Left lung (tissue), 10 donors: ENCODE data around the gene EXOC4. TPM values are rescaled to one million over a fixed set of nuclear protein-coding genes. Genes with fewer than 3 reads are reported as not detected.

Experiments
- ATAC-seq: fragments of 200-7000 bp; cut with Tn5 transposase; one replicate; pipeline ENCODE4 v1.9.1; 2020; ENCODE audit warnings: moderate library complexity
- DNase-seq, 4 donors: peaks; one replicate each; pipeline ENCODE4 v3.0.0-alpha.2; 2013 to 2020
- H3K27ac ChIP-seq, 2 donors: fragments of 200-600 bp; sonication (generic) in 1 of 2; one replicate each; pipeline versions ENCODE4 v1.5.0 to v1.8.0; 2020 to 2021
- H3K27me3 ChIP-seq, 2 donors: fragments of 200-600 bp; sonication (generic) in 1 of 2; one replicate each; pipeline versions ENCODE4 v1.5.0 to v1.8.0; 2020 to 2021
- H3K36me3 ChIP-seq, 2 donors: fragments of 200-600 bp; sonication (generic) in 1 of 2; one replicate each; pipeline versions ENCODE4 v1.5.0 to v1.8.0; 2020 to 2021
- H3K4me1 ChIP-seq, 2 donors: fragments of 200-600 bp; one replicate each; pipeline ENCODE4 v1.8.0; 2021
- H3K4me3 ChIP-seq, 2 donors: fragments of 200-600 bp; sonication (generic) in 1 of 2; one replicate each; pipeline versions ENCODE4 v1.5.0 to v1.8.0; 2020 to 2021; ENCODE audit warnings: mild to moderate bottlenecking in 1 of 2
- H3K9me3 ChIP-seq, 2 donors: fragments of 200-600 bp; sonication (generic) in 1 of 2; one replicate each; pipeline versions ENCODE4 v1.5.0 to v1.8.0; 2020 to 2021
- CTCF ChIP-seq, 2 donors: fragments of 200-600 bp; sonication (generic) in 1 of 2; IDR thresholded peaks; one replicate each; pipeline versions ENCODE4 v1.5.0 to v1.8.0; 2021; ENCODE audit warnings: antibody characterized with exemption in 2 of 2
- intact Hi-C, 2 donors: fragments of 100-400 bp; cut with DNase I; formaldehyde crosslinking; loops; one replicate each; pipeline versions ENCODE4 v1.11.2 to v1.14.2; 2022
- polyA plus RNA-seq, 6 donors: library from polyadenylated mRNA; unstranded; fragments of 120-200 nt; gene quantifications; one replicate each; pipeline ENCODE4 v1.2.1, GENCODE V29; 2013; ENCODE audit not compliant: insufficient read length in 6 of 6
- total RNA-seq, 2 donors: library from RNA; stranded (reverse); fragmentation: NEBNext Ultra II Directional; extraction: Animal tissue kit (Norgen Biotek cat#: 25700); gene quantifications; one replicate each; pipeline ENCODE4 v1.2.1, GENCODE V29; 2021
- donor health status: DM: no; HTN: yes; CAD: no.
- donor health status: DM: no; HTN: no; CAD: no.

Gene EXOC4
- total and polyA plus RNA-seq, 8 donors: 52.5 to 79.4 (median 65.9) TPM

GRCh38 chr7:133735222-133735621 lies 482.3 kb downstream of the EXOC4 start:
- no peak for TF ChIP-seq CTCF (IDR thresholded peaks at IDR 0.05)
- H3K9me3 ChIP-seq: no peaks in the 10 kb centered on the region
- H3K36me3 ChIP-seq: no peaks in the 10 kb centered on the region
- ATAC-seq (no peak), DNase-seq (no peak)
- H3K4me3 ChIP-seq: no peak overlapping the region
- H3K27ac ChIP-seq: no peak overlapping the region
- intact Hi-C loops: no loop called here
- H3K27me3 ChIP-seq: no peaks in the 10 kb centered on the region
- H3K4me1 ChIP-seq: no peaks in the 10 kb centered on the region

GRCh38 chr7:133739817-133740216 lies 486.9 kb downstream of the EXOC4 start:
- ATAC-seq (no peak), DNase-seq (no peak)
- H3K27me3 ChIP-seq: no peaks in the 10 kb centered on the region
- H3K27ac ChIP-seq: no peak overlapping the region
- H3K9me3 ChIP-seq: no peaks in the 10 kb centered on the region
- no peaks in the 10 kb centered on the region for H3K36me3 ChIP-seq
- H3K4me1 ChIP-seq: no peaks in the 10 kb centered on the region
- no peak overlapping the region for H3K4me3 ChIP-seq
- no peak for TF ChIP-seq CTCF (IDR thresholded peaks at IDR 0.05)
- intact Hi-C loops: no loop called here

GRCh38 chr7:133741078-133741477 lies 488.2 kb downstream of the EXOC4 start:
- ATAC-seq (no peak), DNase-seq (no peak)
- H3K4me3 ChIP-seq: no peak overlapping the region
- no peak overlapping the region for H3K27ac ChIP-seq
- TF ChIP-seq CTCF (IDR thresholded peaks at IDR 0.05): no peak
- H3K36me3 ChIP-seq: no peaks in the 10 kb centered on the region
- intact Hi-C loops: no loop called here
- H3K4me1 ChIP-seq: no peaks in the 10 kb centered on the region
- H3K27me3 ChIP-seq: no peaks in the 10 kb centered on the region
- no peaks in the 10 kb centered on the region for H3K9me3 ChIP-seq

- TF ChIP-seq CTCF (IDR thresholded peaks at IDR 0.05): no peak
- Histone ChIP-seq H3K36me3 (no peaks in the 10 kb centered on the region), H3K27me3 (no peaks in the 10 kb centered on the region), H3K27ac (no peak overlapping the region), H3K4me3 (no peak overlapping the region), H3K9me3 (no peaks in the 10 kb centered on the region), H3K4me1 (no peaks in the 10 kb centered on the region)
- DNase-seq (no peak), ATAC-seq (no peak)
- intact Hi-C loops: no loop called here
Observed at GRCh38 chr7:133741703-133742102, 488.8 kb downstream of the EXOC4 start.

GRCh38 chr7:133742709-133743538 lies 490.0 kb downstream of the EXOC4 start:
- H3K4me3 ChIP-seq: no peak overlapping the region
- H3K9me3 ChIP-seq: no peaks in the 10 kb centered on the region
- no peaks in the 10 kb centered on the region for H3K27me3 ChIP-seq
- no peak for DNase-seq
- TF ChIP-seq CTCF (IDR thresholded peaks at IDR 0.05): no peak
- no peaks in the 10 kb centered on the region for H3K4me1 ChIP-seq
- intact Hi-C loops: no loop called here
- H3K36me3 ChIP-seq: no peaks in the 10 kb centered on the region
- no peak overlapping the region for H3K27ac ChIP-seq
- ATAC-seq: no peak
